ENCODE results near the gene RDH5.

Gene RDH5

DNA sequence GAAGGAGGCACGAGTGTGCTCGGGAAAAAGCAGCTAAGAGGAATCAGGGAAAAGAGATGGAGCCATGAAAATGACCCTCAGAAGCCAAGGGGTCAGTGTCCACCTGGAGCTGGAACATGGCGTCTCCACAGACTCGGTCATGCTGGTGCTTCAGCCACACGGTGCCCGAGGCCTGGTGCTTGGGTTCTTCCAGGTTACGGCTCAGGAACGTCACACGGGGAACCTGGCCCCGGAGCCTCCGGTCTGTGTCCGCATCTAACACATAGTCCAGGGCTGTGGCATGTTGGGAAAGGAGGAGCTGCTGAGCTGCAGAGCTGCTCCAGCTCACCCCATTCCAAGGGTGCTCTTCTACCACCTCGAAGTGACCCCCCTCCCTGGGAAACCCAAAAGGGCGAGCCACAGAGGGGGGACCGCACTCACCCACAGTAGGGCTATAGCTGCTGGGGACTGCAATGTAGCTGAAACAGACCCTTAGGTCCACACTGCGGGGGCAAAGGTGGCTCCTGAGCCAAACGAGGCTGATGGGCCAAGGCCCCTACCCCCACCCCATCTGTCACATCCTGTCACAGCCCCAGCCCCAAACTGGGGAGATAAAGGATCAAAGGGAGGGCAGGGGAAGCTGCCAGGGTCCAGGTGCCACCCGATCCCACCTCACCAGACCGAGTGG is 23.3 kb upstream of the RDH5 start:
- no peak for DNase-seq

DNA sequence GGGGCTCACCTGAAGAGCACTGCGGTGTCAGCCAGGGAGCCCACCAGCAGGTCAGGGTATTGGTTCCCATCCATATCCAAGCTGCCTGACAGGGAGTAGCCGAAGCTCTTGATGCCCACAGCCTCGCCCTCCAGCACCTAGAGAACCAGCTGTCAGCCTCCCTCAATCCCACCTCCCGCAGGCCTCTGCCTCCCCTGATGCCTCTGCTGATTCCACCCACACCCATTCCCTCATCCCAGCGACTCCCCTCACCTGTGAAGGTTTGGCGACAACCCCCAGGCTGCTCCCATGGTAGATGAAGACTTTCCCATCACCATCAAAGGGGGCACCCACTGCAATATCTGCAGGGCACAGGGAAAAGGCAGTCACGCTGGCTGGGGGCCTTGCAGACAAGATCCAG is 22.5 kb upstream of the RDH5 start:
- DNase-seq = no peak

- DNase-seq = no peak
These were observed 21.8 kb upstream of the RDH5 start for GRCh38 chr12:55698241-55698955.

DNA sequence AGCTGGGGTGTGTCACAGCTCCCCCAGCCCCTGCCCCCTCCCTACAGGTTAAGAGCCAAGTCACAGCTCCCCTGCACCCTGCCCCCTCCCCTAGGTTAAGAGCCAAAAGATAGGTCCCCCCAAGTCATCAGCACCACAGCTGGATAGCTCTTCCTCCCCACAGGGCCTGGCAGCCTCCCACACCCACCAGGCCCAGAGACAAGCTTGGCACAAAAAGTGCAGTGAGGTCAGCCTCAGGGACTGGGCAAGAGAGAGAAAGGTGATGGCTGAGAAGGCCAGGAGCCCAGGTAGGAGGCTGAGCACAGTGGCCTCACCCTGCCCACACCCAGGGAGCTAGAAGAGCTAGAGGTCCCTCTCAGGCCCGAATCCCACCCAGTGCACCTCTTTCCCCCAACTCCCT is 21.2 kb upstream of the RDH5 start:
- DNase-seq = no peak

GRCh38 chr12:55699471-55700055 is 20.6 kb upstream of the RDH5 start:
- DNase-seq = no peak

- DNase-seq = no peak
These were observed 19.8 kb upstream of the RDH5 start for GRCh38 chr12:55700255-55701018.

DNA sequence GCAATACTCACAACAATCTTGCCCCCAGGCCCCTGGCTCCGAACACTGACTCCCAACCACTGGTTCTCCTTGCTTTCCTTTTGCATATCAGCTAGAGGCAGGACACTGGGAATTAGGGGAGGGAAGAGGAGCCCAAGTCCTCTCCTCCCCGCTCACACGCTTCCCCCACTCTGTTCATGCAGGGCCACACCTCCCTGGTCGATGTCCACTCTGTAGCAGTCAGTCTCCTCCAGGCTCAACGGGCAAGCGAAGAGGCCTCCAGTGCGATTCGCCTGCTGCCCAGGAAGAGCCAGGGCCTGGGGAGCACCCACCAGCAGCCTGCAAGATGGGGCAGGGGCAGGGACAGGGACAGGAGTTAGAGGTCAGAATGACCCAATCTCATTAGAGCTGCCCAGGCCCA is 17.3 kb upstream of the RDH5 start:
- no peak for DNase-seq

GRCh38 chr12:55703288-55703687 is 16.9 kb upstream of the RDH5 start:
- no peak for DNase-seq

DNA sequence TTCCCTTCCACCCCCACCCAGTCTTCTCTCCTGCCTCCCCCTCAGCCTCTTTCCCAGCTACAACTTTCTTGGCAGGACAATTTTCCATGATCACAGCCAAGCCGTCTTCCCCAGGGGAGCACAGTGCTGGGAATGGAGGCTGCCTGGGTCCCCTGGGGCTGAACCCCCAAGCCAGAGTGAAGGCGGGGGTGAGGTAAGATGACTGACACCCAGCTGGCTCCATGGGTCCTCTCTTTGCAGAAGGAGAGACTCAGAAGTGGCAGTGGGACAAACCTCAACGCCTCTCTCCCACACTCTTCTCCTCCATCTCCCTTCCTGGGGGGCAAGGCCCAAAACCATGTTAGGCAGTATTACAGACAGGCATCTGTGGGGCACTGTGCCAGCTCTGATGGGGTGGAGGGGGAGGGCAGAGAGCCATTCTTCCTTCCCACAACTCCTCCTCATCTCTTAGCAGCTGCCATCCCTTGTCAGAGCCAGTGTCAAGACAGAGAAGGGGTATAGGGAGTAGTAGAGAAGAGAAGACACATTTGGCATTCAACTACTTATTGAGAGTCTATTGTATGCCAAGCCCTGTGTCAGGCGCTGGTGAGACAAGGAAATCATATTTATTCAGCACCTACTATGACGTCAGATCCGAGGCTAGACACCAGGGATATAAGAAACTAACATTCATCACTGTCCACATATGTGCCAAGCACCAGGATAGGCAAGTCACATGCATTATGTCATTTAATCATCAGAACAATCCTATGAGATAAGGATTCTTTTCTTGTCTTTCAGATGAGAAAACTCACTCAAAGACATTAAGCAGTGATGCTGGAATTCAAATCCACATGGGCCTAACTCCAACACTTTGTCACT is 16.1 kb upstream of the RDH5 start:
- no peak for DNase-seq

- DNase-seq = no peak
These were observed 15.1 kb upstream of the RDH5 start for GRCh38 chr12:55704824-55705718.

DNA sequence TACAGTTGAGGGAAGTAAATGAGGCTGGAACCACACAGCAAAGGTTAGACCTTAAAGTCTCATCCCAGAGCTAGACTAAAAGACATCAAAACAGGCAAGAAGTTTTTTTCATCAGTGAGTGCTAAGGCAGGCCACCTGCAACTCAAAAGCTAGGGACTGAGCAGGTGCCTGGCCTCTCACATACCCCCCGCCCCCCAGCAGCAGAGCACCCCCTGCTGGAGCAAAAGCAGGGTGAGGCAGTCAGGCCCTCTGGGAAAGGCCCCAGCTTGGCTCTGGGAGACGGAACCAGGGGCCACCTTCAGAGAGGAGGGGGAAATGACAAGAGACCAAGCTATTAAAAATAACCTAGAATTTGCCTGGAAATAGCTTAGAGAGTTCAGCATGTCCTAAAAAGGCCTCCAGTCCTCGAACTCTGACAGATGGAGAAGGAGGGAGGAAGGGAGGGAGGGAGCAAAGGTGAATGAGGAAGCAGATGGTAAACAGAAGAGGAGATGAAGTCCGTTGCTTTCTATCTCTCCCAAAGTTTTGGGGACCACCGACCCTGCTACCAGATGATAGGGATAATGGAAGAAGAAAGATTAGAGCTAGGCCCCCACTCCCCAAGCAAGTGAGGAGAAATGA is 14.3 kb upstream of the RDH5 start:
- no peak for DNase-seq

GRCh38 chr12:55706568-55707218 is 13.5 kb upstream of the RDH5 start:
- no peak for DNase-seq

DNA sequence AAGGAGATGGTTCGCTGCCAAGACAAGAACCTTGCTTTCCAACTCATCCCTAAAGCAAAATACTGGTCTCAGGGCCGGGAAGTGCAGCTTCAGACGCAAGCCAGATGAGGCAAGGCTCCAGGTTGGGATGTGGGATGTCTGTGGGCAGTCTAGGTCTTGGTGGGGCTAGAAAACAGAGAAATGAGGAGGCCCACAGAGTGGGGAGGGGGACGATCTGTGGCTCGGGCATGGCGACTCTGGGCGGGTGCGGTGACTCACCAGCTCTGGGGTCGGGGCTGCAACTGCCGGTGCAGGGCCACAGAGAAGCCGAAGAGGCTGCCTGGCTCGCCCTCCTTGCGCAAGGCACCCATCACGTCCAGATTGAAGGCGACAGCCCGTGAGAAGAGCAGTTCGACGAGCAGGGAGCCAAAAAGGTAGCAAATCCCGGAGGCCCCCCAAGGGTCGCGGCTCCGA is 12.9 kb upstream of the RDH5 start:
- DNase-seq = no peak

- no peak for DNase-seq
These were observed 12.1 kb upstream of the RDH5 start, which contains the start of gene ITGA7 for GRCh38 chr12:55707841-55708694. Gene ITGA7, minus strand, starts transcription at chr12:55707904. Its CDS starts 222 bp downstream, at chr12:55707682.

DNA sequence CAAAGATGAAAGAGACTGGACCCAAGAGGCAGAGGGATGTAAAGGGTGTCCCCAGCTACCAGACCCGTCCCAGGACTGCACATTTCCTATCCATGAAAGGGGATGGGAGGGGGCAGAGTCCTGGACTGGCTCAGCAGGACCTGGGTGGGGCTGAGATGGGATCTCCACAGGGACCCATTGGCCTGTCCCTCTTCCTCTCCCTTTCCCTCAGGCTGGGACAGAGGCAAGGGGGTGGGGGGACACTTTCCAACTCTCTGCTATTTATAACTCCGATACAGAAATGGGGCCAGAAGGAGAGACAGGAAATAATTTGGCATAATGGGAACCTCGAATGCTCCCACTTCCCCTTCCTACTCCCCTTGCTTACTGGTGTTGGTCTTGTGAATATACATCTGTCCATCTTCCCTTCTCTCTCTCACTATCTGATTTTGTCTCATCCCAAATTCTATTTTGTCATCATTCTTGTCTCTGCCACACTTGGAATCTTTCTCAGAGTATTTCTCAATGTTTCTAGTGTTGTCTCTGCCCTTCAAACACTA is 11.4 kb upstream of the RDH5 start:
- DNase-seq = no peak

GRCh38 chr12:55711786-55712553 is 8.2 kb upstream of the RDH5 start:
- no peak for DNase-seq

GRCh38 chr12:55712700-55713415 is 7.3 kb upstream of the RDH5 start:
- no peak for DNase-seq

DNA sequence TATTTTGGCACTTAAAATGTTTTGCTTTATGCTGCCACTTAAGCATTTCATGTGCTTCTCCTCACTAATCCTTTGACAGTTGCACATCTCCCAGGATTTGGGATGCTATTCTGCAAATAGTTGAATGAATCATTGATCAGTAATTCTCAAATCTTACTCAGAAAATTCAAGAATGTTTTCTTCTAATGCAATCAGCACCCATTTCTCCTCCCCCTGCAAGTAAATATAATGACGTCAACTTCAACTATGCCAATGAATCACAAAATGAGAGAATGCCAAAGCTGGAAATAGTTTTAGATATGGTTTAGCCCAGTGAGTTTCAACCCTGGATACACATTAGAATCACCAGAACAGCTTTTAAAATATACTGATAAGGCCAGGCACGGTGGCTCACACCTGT is 6.5 kb upstream of the RDH5 start:
- DNase-seq = no peak
